K562 (cell line): ENCODE measurements around the gene MAML3. TPM values are rescaled to one million over a fixed set of nuclear protein-coding genes. Genes with fewer than 3 reads are reported as not detected.

Experiments used
- ATAC-seq: fragments of 200-7000 bp; cut with Tn5 transposase; 3 replicates; pipeline ENCODE4 v1.9.1; 2020; ENCODE audit warnings: moderate library complexity
- BruUV-seq: library from RNA; stranded (reverse); fragments of 400-500 nt; replicated peaks from 2 replicates; lab custom pipeline; 2021; lab: Mats Ljungman, UMichigan
- CTCF ChIA-PET: fragments of 300-600 bp; formaldehyde crosslinking; extraction: SDS; loops from one replicate; lab custom pipeline; 2021; ENCODE audit warnings: low intra/inter-chr PET ratio; lab: Yijun Ruan, JAX
- POLR2A ChIA-PET: fragments of 300-600, 350-650 bp; sonication (Branson Sonifier 250); formaldehyde crosslinking; extraction: SDS; loops from one replicate; lab custom pipeline; 2021; ENCODE audit warnings: antibody characterized with exemption, inconsistent platforms; lab: Yijun Ruan, JAX
- DNase-seq, 4 experiments: peaks; one replicate each; pipeline versions ENCODE4 v3.0.0 to v3.0.0-alpha.2; 2011 to 2018; ENCODE audit warnings: low spot score in 3 of 4, mixed read lengths in 3 of 4; ENCODE audit errors: extremely low read depth in 1 of 4
- FAIRE-seq: peaks from 2 replicates; lab custom pipeline; 2011; peaks lifted over from hg19 to GRCh38; lab: Jason Lieb, UNC
- H2AFZ ChIP-seq: 2 replicates; pipeline ENCODE4 v1.6.0; 2011; ENCODE audit warnings: low read depth, low read length, control low read depth, inconsistent platforms
- H3K27ac ChIP-seq: fragments of 200-600 bp; 3 replicates; pipeline ENCODE4 v1.8.0; 2011; ENCODE audit warnings: low read depth, mild to moderate bottlenecking, control low read depth, inconsistent platforms, low read length, moderate library complexity, mixed read lengths; ENCODE audit errors: extremely low read depth
- H3K27me3 ChIP-seq, 2 experiments: fragments of 300-600 bp in 1 of 2; 2 replicates in 1 of 2; 3 replicates in 1 of 2; pipeline versions ENCODE4 v1.6.0 to v1.8.0; 2011; ENCODE audit warnings: inconsistent platforms in 2 of 2, low read length in 2 of 2, mild to moderate bottlenecking in 1 of 2, mixed read lengths in 1 of 2, moderate library complexity in 1 of 2; ENCODE audit not compliant: control insufficient read depth in 2 of 2, insufficient read depth in 2 of 2
- H3K36me3 ChIP-seq: fragments of 300-600 bp; 3 replicates; pipeline ENCODE4 v1.8.0; 2011; ENCODE audit warnings: mild to moderate bottlenecking, low read length, inconsistent platforms; ENCODE audit not compliant: control insufficient read depth, insufficient read depth
- H3K4me1 ChIP-seq, 2 experiments: fragments of 200-600 bp in 1 of 2; replicated peaks in 1 of 2; 2 replicates in 1 of 2; 3 replicates in 1 of 2; pipeline versions ENCODE4 v1.5.1 to v1.8.0; 2011; ENCODE audit warnings: inconsistent platforms in 2 of 2, low read length in 2 of 2, mild to moderate bottlenecking in 1 of 2, mixed read lengths in 1 of 2, moderate library complexity in 1 of 2; ENCODE audit not compliant: control insufficient read depth in 2 of 2, insufficient read depth in 2 of 2
- H3K4me2 ChIP-seq: 2 replicates; pipeline ENCODE4 v1.6.1; 2011; ENCODE audit warnings: low read length, control low read depth, inconsistent platforms, mixed read lengths; ENCODE audit not compliant: insufficient read depth
- H3K4me3 ChIP-seq: fragments of 200-600 bp; sonication (generic), shearing (Covaris generic); 2 replicates; pipeline ENCODE4 v1.5.1; 2016; ENCODE audit warnings: control low read depth, inconsistent platforms
- H3K79me2 ChIP-seq: fragments of 200-600 bp; 3 replicates; pipeline ENCODE4 v1.8.0; 2011; ENCODE audit warnings: low read length, inconsistent platforms; ENCODE audit not compliant: control insufficient read depth, insufficient read depth
- H3K9ac ChIP-seq, 2 experiments: 2 replicates each; pipeline versions ENCODE4 v1.6.0 to v1.6.1; 2011; ENCODE audit warnings: low read depth in 2 of 2, low read length in 2 of 2, control low read depth in 1 of 2, inconsistent platforms in 1 of 2, mild to moderate bottlenecking in 1 of 2, mixed read lengths in 1 of 2; ENCODE audit not compliant: insufficient read depth in 1 of 2
- H3K9me1 ChIP-seq: one replicate; pipeline ENCODE4 v1.6.0; 2011; ENCODE audit warnings: inconsistent platforms, mild to moderate bottlenecking, low read length, moderate library complexity; ENCODE audit not compliant: control insufficient read depth, insufficient read depth
- H3K9me3 ChIP-seq: replicated peaks from 2 replicates; pipeline ENCODE4 v1.5.1; 2011; ENCODE audit warnings: low read depth, low read length, inconsistent platforms; ENCODE audit not compliant: control insufficient read depth, insufficient read depth
- H4K20me1 ChIP-seq: replicated peaks from 2 replicates; pipeline ENCODE4 v1.6.1; 2011; ENCODE audit warnings: low read length, inconsistent platforms, mixed read lengths; ENCODE audit not compliant: control insufficient read depth, insufficient read depth
- FOXA3 ChIP-seq, 2 experiments: fragments of 450-650 bp in 1 of 2; sonication (generic) in 1 of 2; formaldehyde crosslinking; IDR thresholded peaks in 1 of 2; conservative IDR thresholded peaks in 1 of 2; 2 replicates each; pipeline versions ENCODE4 v1.4.0 to v1.8.0; 2020 to 2022; ENCODE audit warnings: mild to moderate bottlenecking in 2 of 2, missing genetic modification reagents in 1 of 2
- HMG20B ChIP-seq: fragments of 250-450 bp; sonication (Bioruptor Pico); IDR thresholded peaks from 2 replicates; pipeline ENCODE4 v1.5.0; 2021; ENCODE audit warnings: mild to moderate bottlenecking
- RBM15 ChIP-seq: fragments of 200-400 bp; formaldehyde crosslinking; IDR thresholded peaks from 2 replicates; pipeline ENCODE4 v1.6.1; 2018; ENCODE audit warnings: mild to moderate bottlenecking, low read length, moderate library complexity; ENCODE audit not compliant: insufficient read depth
- SIX5 ChIP-seq, 2 experiments: IDR thresholded peaks; 2 replicates each; pipeline ENCODE4 v1.6.1; 2011; ENCODE audit warnings: low read length in 2 of 2, borderline replicate concordance in 1 of 2, low read depth in 1 of 2, mild to moderate bottlenecking in 1 of 2, moderate library complexity in 1 of 2; ENCODE audit not compliant: insufficient read depth in 1 of 2
- YBX1 ChIP-seq: fragments of 450-650 bp; IDR thresholded peaks from 2 replicates; pipeline ENCODE4 v1.7.1; 2016; ENCODE audit warnings: mild to moderate bottlenecking
- ZNF444 ChIP-seq: fragments of 250-450 bp; sonication (Bioruptor Pico); IDR thresholded peaks from 2 replicates; pipeline ENCODE4 v1.4.0; 2020; ENCODE audit warnings: mild to moderate bottlenecking, moderate library complexity
- ZNF76 ChIP-seq: fragments of 250-450 bp; sonication (Bioruptor Pico); IDR thresholded peaks from 2 replicates; pipeline ENCODE4 v1.4.0; 2020; ENCODE audit warnings: mild to moderate bottlenecking, moderate library complexity, borderline replicate concordance
- WGBS: fragments of 100-300 bp; shearing (Covaris generic); methylation state at CpG from one replicate; pipeline ENCODE4 v1.1.6; 2016; ENCODE audit warnings: low coverage, mixed read lengths; ENCODE audit not compliant: insufficient coverage; ENCODE audit errors: missing lambda C conversion rate; 5-methylcytosine and 5-hydroxymethylcytosine counted together
- in situ Hi-C: fragments of 300-500 bp; cut with MboI; formaldehyde crosslinking; loops from 4 replicates; pipeline ENCODE4 v1.15.0; 2018; ENCODE audit warnings: inconsistent platforms, mixed read lengths
- intact Hi-C: fragments of 100-400 bp; cut with micrococcal nuclease; formaldehyde crosslinking; loops from 2 replicates; pipeline ENCODE4 v1.14.2; 2022
- polyA plus RNA-seq, 8 experiments: library from polyadenylated mRNA; depleted of rRNA in 4 of 8; stranded (reverse) in 5 of 8; unstranded in 3 of 8; fragments of >200 nt; fragmentation: Nextera tagmentation in 2 of 8; fragmentation: Illumina TruSeq in 1 of 8; extraction: Ambion mirVana in 2 of 8; extraction: Trizol in 1 of 8; gene quantifications; 2 replicates each; pipeline versions ENCODE4 v1.2.1 to v1.2.3, GENCODE V29; 2011 to 2014; ENCODE audit warnings: inconsistent platforms in 1 of 8, missing spikeins in 1 of 8
- total RNA-seq, 7 experiments: library from RNA; depleted of rRNA in 6 of 7; stranded (reverse); fragments of >200 nt in 6 of 7; fragmentation: Illumina TruSeq in 2 of 7; extraction: Trizol in 2 of 7; gene quantifications; 2 replicates each; pipeline versions ENCODE4 v1.2.1 to v1.2.3, GENCODE V29; 2011 to 2021; ENCODE audit warnings: low replicate concordance in 1 of 7
- TF ChIP-seq, protein P1 (sequence below): fragments of 250-450 bp; sonication (Bioruptor Pico); IDR thresholded peaks from 2 replicates; pipeline ENCODE4 v1.4.0; 2020; ENCODE audit warnings: mild to moderate bottlenecking
- TF ChIP-seq, protein P2 (sequence below): conservative IDR thresholded peaks from 2 replicates; pipeline ENCODE4 v1.6.1; 2011; ENCODE audit warnings: low read depth, mild to moderate bottlenecking, low read length; ENCODE audit not compliant: control insufficient read depth

The MAML3 gene
- total and polyA plus RNA-seq, 9 of the 15 experiments (the other 6 are each of a cell fraction or from before 2014, with no cell fraction given), result 0.01 to 0.55 (median 0.25) TPM

DNA sequence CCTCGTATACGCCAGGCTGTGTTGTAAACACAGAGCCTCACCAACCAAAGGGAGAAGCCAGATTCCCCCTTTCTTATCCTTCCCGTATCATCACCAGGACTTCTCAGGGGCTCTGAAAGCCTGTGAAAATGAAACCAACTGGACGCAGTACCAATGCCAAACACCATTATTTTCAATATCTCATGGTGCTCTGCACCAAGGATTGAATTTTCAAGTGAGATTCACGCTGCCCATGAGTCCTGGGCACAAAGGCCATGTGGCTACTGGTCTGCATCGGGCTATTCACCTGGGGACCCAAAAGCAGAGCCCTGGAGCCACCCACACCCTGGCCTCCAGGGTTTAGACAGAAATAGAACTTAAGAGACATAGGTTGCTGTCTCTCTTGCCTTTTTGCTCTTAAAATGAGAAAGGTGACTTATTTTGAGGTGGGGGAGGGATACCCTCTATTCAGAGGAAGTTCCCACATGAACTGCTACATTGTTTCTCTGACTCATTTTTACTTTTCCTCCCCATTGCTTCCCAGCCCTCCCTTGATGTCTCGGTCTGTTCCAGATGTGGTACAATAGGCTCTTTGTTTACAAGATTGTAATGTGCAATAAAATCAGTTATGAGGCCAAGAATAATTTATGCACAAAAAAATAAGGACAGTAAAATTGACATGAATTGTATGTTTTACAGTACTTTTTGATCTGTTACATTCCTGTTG is 55.4 kb downstream of the MAML3 start:
- no TSS peak for BruUV-seq
- DNase-seq (no peak), ATAC-seq (no peak)
- H3K27ac ChIP-seq, result no peak overlapping the region
- TF ChIP-seq ZNF444 (CRISPR knock-in tag), result no peak
- no peak for TF ChIP-seq ZNF76 (CRISPR knock-in tag)
- TF ChIP-seq, protein P1, sequence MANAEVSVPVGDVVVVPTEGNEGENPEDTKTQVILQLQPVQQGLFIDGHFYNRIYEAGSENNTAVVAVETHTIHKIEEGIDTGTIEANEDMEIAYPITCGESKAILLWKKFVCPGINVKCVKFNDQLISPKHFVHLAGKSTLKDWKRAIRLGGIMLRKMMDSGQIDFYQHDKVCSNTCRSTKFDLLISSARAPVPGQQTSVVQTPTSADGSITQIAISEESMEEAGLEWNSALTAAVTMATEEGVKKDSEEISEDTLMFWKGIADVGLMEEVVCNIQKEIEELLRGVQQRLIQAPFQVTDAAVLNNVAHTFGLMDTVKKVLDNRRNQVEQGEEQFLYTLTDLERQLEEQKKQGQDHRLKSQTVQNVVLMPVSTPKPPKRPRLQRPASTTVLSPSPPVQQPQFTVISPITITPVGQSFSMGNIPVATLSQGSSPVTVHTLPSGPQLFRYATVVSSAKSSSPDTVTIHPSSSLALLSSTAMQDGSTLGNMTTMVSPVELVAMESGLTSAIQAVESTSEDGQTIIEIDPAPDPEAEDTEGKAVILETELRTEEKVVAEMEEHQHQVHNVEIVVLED, result no peak
- no peak for TF ChIP-seq FOXA3 (CRISPR knock-in tag; conservative IDR thresholded peaks at IDR 0.05 in 1 of 2, IDR thresholded peaks at IDR 0.05 in 1 of 2)
- TF ChIP-seq, protein P2, sequence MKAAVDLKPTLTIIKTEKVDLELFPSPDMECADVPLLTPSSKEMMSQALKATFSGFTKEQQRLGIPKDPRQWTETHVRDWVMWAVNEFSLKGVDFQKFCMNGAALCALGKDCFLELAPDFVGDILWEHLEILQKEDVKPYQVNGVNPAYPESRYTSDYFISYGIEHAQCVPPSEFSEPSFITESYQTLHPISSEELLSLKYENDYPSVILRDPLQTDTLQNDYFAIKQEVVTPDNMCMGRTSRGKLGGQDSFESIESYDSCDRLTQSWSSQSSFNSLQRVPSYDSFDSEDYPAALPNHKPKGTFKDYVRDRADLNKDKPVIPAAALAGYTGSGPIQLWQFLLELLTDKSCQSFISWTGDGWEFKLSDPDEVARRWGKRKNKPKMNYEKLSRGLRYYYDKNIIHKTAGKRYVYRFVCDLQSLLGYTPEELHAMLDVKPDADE, result no peak
- TF ChIP-seq HMG20B (CRISPR knock-in tag), result no peak
- no peak for TF ChIP-seq SIX5 (IDR thresholded peaks at IDR 0.05; ENCODE audit: borderline replicate concordance in 1 of 2, insufficient read depth in 1 of 2, low read depth in 1 of 2, low read length in 2 of 2)
- TF ChIP-seq RBM15, result no peak
- no peak for TF ChIP-seq YBX1
- TF ChIP-seq, all 486 proteins: peak for 0
- intact Hi-C loops, result no loop called here
- Histone ChIP-seq H3K9me1 (no peaks in the 10 kb centered on the region), H3K9ac (no peak overlapping the region), H3K27me3 (peaks cover 6 to 15% of the 10 kb centered on the region in 2 experiments; a peak in 2 of 5 replicates), H3K4me1 (no peaks in the 10 kb centered on the region; a peak in 2 of 5 replicates), H3K4me3 (no peak overlapping the region), H4K20me1 (no peaks in the 10 kb centered on the region), H3K4me2 (no peak overlapping the region), H2AFZ (no peak overlapping the region), H3K36me3 (no peaks in the 10 kb centered on the region), H3K79me2 (no peaks in the 10 kb centered on the region), H3K9me3 (no peaks in the 10 kb centered on the region)
- 0% methylated on average over 7 of the region's 7 CpGs for WGBS
- ChIA-PET POLR2A (no interaction called here), CTCF (no interaction called here)
- no peak for FAIRE-seq
- in situ Hi-C loops, result no loop called here
